Urothelium cell line (cell line): ENCODE results near the gene TRMU.
"Not testable (repeated sequence)": the region's sequence is repeated elsewhere in the genome, so short reads cannot be mapped to it uniquely, and the experiment has no call there.

Experiments used
- DNase-seq: peaks from one replicate; pipeline ENCODE4 v3.0.0; 2011; ENCODE audit warnings: low spot score, mixed read lengths
- FAIRE-seq: peaks from 2 replicates; lab custom pipeline; 2011; peaks lifted over from hg19 to GRCh38; lab: Jason Lieb, UNC

TRMU gene

GRCh38 chr22:46399251-46400024 is 63.9 kb downstream of the TRMU start:
- peak; percentile 74 for FAIRE-seq
- DNase-seq, result no peak

DNA sequence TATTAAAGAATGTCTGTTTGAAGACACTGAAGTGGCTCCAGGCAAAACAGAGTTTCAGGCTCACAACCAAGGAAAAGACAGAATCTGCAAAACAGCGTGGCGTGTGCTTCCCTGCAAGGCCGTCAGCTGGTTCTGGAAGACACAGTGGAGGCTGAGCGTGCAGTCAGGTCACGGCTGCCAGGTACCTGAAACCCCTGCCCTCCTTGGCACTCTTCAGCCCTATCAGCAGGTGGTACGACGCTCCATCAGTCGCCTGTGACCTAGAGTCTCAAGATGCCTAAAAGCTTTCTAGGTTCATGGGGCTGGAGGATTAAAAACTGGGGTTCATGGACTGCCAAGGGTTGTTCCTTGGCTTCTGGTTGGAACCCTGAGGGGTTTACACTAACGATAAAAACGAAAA is 65.9 kb downstream of the TRMU start:
- no peak for FAIRE-seq
- no peak for DNase-seq

DNA sequence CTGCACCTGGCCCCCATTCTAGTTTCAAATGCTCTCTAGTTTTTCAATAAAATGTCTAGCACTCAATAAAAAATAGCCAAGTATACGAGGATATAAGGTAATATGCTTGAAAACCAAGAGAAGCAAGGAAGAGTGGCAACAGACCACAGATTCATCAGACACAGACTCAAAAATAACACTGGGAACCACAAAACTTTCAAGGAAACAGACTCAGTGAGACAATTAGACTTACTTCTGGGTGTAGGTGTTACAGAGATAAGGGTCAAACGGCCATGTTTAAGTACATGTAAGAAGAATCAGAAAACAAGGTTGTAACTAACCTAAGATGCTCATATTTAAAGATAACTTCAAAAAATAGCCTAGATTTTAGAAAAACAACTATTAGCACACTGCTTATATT is 67.0 kb downstream of the TRMU start:
- DNase-seq (no peak), FAIRE-seq (no peak)

DNA sequence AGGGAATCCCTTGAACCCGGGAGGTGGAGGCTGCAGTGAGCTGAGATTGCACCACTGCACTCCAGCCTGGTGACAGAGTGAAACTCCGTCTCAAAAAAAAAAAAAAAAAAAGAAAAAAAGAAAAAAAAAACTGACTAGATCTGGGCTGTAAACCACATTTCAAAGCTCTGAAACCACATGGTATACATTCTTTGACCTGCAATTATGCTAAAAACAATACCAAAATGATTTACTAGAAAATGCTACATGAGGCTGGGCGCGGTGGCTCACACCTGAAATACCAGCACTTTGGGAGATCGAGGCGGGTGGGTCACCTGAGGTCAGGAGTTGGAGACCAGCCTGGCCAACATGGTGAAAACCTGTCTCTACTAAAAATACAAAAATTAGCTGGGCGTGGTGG is 68.4 kb downstream of the TRMU start:
- not testable (repeated sequence) for FAIRE-seq, DNase-seq

- DNase-seq (no peak), FAIRE-seq (no peak)
Measured at GRCh38 chr22:46405901-46406300, 70.4 kb downstream of the TRMU start.

- no peak for FAIRE-seq
- DNase-seq, result no peak
Measured at GRCh38 chr22:46406349-46406748, 70.8 kb downstream of the TRMU start.

- no peak for FAIRE-seq
- DNase-seq, result no peak
Measured at GRCh38 chr22:46406791-46407190, 71.3 kb downstream of the TRMU start.
